NCI-H82 treated with DMSO at 0.1 percent for 48 hours (cell line): Measurements from ENCODE around the gene RBMS3.

Source experiments
- DNase-seq: peaks from one replicate; lab custom pipeline; 2025; ENCODE audit not compliant: unreplicated experiment; lab: John Stamatoyannopoulos, UW

Gene RBMS3

DNA sequence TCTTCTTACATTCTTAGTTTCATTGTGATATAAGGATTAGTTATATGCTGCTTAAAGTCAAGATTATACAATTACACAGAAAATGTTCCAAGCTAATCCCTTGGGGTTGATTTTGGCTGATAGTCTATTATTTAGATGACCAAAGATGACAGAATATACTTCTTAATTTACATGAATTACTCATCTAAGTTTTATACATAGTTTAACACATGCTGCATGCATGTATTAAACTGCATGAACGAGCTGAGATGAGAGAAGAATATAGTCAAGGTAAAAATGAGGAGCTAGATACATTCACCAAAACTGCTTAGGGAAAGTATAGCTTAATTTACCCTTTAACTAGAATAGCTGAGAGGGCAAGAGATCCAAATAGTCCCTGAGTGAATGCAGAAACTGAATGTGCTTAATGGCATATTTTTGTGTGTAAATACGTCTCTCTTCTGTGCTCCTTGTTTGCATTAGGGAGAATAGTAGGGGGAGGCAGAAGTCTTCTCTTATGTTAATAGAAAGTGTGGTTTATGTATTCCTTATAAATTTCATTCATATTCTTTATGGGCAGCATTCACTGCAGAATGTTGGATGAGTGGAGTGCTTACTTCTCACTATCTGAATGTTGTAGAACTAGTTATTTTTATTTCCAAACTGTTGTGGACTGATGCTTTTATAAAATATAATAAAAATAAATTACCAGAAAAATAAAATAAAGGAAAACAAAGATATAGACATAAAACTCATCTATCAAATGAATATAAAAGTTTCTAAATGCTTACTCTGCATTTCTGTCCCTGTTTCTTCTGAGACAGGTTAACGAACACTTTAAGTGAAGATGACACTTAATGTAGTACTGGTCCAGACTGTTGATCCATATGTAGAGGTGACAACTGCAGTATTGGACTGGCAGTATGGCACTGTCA, 327.8 kb downstream of the RBMS3 start:
- DNase-seq = no peak

- DNase-seq = no peak
These were observed 328.5 kb downstream of the RBMS3 start for GRCh38 chr3:29609328-29609811.

- DNase-seq = no peak
These were observed 329.9 kb downstream of the RBMS3 start for GRCh38 chr3:29610781-29611180.

- no peak for DNase-seq
These were observed 330.4 kb downstream of the RBMS3 start for GRCh38 chr3:29611252-29611651.

- no peak for DNase-seq
These were observed 331.7 kb downstream of the RBMS3 start for GRCh38 chr3:29612536-29612935.

DNA sequence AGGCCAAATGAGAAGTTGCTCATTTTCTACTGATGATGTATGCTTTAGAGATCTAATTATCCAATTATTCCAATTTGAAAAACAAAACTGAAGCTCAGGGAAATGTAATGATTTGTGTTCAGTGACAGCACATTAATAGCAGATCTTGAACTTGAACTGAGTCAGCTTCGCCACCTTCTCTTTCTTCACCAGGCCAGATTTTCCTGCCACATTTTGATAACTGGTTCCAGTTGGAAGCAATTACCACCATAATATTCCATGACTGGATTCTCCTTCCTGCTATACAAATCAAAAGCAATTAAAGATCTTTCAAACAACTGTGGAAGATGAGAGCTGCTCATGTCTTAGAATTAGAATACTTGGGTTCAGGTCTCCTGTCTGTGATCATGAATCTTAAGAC, 334.1 kb downstream of the RBMS3 start:
- DNase-seq = no peak

DNA sequence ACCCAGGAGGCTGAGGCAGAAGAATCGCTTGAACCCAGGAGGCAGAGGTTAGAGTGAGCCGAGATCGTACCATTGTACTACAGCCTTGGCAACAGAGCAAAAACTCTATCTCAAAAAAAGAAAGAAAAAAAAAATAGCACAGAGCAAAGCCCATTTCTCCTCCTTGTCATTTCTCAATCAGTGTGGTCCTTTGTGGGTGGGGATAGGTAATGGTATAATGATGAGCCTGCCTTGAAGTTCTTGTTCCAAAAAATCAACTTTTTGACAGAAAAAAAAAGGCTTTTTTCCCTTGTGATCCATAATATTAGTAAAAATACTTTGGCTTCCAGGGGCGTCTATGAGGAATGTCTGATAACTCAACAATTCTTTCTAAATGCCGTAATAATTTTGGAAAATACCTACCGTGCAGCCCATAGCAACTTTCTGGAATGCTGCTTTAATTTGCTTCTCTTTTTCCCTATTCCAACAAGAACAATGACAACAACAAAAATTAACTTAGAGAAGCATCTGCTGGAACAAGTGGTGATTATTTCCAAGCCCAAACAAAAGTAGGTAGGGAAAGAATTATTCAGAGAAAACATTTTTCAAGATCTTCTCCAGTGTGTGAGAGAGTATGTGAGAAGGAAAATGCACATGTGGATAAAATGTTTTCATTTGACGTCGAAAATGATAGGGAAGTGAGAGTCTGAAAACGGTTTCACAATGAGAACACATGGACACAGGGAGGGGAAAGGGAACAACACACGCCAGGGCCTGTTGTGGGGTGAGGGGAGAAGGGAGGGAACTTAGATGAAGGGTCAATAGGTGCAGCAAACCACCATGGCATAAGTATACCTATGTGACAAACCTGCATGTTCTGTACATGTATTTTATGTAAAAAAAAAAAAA, 337.8 kb downstream of the RBMS3 start:
- no peak for DNase-seq

- DNase-seq = no peak
These were observed 338.8 kb downstream of the RBMS3 start for GRCh38 chr3:29619676-29620075.

DNA sequence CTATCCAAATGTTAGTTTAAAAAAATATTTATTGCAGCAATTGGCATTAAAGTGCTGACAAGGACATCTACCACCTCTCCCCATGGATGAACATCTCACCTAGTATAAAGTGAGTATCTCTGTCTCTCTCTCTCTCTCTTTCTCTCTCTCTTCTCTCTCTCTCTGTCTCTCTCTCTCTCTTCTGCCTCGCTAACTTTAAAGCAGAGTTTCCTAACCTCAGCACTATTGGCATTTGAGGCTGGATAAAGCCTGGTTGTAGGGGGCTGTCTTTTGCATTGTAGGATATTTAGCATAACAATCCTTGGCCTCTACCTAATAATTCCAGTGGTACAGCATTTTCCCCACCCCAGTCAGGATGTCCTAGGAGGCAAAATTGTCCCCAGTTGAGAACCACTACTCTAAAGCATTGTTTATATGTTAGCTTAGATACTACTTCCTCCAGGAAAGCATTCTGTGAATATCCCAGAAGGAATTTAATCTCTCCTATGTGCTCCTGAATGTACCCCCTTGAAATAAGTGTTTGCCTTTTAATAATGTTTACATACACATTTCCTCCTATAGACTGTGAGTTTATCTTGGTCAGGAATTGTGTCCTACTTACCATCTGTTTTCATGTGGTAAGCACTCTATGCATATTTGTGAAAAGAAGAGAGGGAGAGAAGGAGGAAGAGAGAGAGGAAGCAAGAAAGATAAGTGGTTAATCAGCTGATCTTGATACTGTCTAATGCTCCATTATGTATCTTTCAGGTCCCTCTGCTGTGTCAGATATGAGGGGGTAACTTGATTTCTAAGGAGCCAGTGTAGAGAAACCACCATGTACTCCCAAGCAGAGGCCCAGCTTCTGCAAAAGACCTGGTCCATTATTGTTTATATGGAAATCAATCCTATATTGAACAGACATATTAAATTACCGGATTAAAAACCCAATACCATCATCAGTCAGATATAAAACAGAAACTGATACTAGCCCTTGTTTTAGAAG, 346.6 kb downstream of the RBMS3 start:
- no peak for DNase-seq

- no peak for DNase-seq
These were observed 347.9 kb downstream of the RBMS3 start for GRCh38 chr3:29628795-29629194.

- no peak for DNase-seq
These were observed 355.0 kb downstream of the RBMS3 start for GRCh38 chr3:29635888-29636287.

DNA sequence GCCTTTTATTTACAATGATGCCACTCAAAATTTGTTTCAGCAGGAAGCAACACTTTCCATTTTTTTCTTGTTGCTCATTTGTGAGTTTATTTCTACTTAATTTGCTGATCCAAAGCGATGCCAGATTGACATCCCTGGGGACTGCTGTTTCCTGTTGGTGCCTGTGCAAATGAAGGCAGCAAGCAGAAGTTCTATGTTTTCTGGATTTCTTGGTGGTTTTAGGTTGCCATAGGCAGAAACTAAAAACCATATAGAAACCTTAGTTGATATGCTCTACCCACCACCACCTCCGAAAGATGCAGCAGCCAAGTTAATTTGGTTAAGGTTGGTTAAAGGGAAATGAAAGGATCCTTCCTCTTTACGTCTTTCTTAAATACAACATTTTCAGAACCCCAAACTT, 356.2 kb downstream of the RBMS3 start:
- no peak for DNase-seq

- no peak for DNase-seq
These were observed 358.9 kb downstream of the RBMS3 start for GRCh38 chr3:29639578-29640290.

DNA sequence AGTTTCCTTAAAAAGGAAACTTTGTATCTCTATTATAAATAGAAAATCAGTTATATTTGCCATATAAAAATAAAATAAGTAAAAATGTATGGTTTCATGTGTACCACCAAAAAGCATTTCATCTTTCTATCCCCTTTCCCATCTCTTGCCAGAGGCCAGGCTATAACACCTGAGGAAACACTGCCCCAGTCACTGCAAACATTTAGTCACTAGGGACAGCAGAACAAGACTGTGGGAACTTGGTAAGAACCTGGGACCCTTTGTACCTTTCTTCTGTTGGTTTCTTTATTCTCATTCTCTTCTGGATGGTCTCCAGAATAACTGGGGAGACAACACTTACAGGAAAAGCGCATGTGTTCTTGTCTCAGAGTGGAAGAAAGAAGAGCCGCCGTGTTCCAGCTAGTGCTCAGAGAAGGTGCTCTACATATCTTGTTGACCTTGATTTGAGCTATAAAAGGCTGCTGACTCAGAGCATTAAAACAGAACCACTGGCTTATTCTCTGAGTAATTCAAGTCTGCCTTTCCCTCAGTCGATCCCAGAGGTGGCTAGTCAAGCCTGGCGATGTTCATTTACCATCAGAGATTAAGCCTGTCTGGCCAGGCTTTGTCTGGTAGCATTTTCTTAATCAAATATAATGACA, 361.6 kb downstream of the RBMS3 start:
- DNase-seq = peak; percentile 91

DNA sequence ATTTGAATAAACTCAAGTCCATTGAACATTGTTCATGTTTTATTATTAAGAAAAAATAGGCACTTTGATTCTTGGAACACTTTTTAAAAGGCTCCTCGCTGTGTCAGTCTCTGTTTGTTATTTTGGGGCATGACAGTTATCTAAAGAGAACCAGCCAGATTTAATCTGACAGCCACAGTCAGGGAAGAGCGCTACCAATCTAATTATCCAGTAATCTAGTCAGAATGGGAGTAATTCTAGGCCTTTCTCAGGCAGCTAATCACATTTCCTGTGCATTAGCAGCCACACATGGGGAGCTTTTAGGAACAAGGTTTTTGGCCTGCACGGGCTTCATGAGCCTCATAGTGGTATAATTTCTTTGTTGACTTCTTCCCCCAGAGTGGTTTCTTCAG, 362.2 kb downstream of the RBMS3 start:
- peak; percentile 97 for DNase-seq

DNA sequence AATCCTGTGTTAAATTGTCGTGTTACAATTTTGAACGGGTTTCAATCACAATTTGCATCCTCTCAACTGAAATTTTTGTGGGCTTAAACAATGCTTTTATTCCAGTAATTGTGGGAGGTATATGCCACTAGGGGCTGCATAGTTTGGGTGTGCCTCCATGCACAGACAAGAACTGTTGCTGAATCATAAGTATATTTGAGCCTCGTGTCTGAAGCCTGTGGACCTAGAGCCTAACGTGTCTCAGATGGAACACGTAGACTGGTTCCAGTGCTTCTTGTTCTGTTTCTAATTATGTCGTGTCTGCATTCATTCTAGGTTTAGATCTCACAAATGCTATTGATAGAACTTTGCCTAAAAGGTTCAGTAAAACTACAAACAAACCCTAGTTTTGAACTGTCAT, 363.4 kb downstream of the RBMS3 start:
- no peak for DNase-seq

DNA sequence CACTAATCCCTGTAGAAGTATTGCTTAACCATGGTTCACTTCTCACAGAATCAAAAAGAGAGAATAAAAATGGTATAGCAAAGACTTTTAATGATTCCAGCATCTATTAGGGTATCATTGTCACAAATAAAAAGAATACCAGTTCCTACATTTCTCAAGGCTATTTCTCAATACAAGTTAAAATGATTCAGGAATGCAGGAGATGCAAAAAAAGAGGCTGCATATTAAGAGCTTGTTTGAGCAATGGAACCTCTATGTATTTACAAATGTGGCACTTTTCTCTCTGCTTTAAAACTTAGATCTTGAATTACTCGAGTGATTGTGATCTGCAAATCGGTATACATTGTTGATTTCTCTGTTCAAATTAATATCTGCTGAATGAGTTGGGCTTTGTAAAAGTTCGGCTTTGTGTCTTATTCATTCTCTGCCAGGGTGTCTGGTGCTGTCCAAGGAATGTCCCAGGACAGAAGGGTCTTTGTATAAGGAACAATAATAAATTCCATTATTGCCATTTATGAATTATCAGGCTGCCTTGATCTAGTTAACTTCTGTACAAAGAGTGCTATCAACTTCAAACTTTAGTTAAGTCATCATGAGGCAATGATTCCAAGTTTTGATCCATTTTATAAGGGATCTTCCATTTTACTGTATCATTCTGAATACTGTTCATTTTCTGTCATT, 364.2 kb downstream of the RBMS3 start:
- DNase-seq = no peak

- no peak for DNase-seq
These were observed 365.2 kb downstream of the RBMS3 start for GRCh38 chr3:29646043-29646442.
